Smooth muscle cell (in vitro differentiated cells): ENCODE measurements around the gene OR2F1. TPM values are rescaled to one million over a fixed set of nuclear protein-coding genes. Genes with fewer than 3 reads are reported as not detected.

Experiments
- DNase-seq: peaks from one replicate; lab custom pipeline; 2025; ENCODE audit not compliant: unreplicated experiment; lab: John Stamatoyannopoulos, UW
- H2AFZ ChIP-seq: fragments of 200-600 bp; sonication (generic); 2 replicates; pipeline ENCODE4 v1.6.0; 2016; ENCODE audit warnings: antibody characterized with exemption, low read depth, mild to moderate bottlenecking
- H3F3A ChIP-seq: fragments of 200-600 bp; sonication (generic); 2 replicates; pipeline ENCODE4 v1.6.0; 2017; ENCODE audit warnings: antibody characterized with exemption, low read depth
- H3K27ac ChIP-seq: fragments of 200-600 bp; sonication (generic); 2 replicates; pipeline ENCODE4 v1.5.1; 2016; ENCODE audit warnings: low read depth, mild to moderate bottlenecking
- H3K27me3 ChIP-seq: fragments of 200-600 bp; sonication (generic); 2 replicates; pipeline ENCODE4 v1.6.1; 2016; ENCODE audit warnings: low read depth, mild to moderate bottlenecking
- H3K36me3 ChIP-seq: fragments of 200-600 bp; sonication (generic); 2 replicates; pipeline ENCODE4 v1.5.1; 2016; ENCODE audit warnings: low read depth
- H3K4me1 ChIP-seq: fragments of 200-600 bp; sonication (generic); 2 replicates; pipeline ENCODE4 v1.5.1; 2016; ENCODE audit warnings: low read depth
- H3K4me2 ChIP-seq: fragments of 200-600 bp; sonication (generic); 2 replicates; pipeline ENCODE4 v1.6.0; 2016; ENCODE audit warnings: mild to moderate bottlenecking
- H3K4me3 ChIP-seq: fragments of 200-600 bp; sonication (generic); 2 replicates; pipeline ENCODE4 v1.5.1; 2016; ENCODE audit warnings: mild to moderate bottlenecking
- H3K79me2 ChIP-seq: fragments of 200-600 bp; sonication (generic); 2 replicates; pipeline ENCODE4 v1.6.0; 2016; ENCODE audit warnings: low read depth, mild to moderate bottlenecking
- H3K9ac ChIP-seq: fragments of 200-600 bp; sonication (generic); 2 replicates; pipeline ENCODE4 v1.6.0; 2016; ENCODE audit warnings: low read depth
- H3K9me3 ChIP-seq: fragments of 200-600 bp; sonication (generic); replicated peaks from 2 replicates; pipeline ENCODE4 v1.5.1; 2016; ENCODE audit warnings: low read depth
- H4K20me1 ChIP-seq: fragments of 200-600 bp; sonication (generic); 2 replicates; pipeline ENCODE4 v1.6.0; 2016; ENCODE audit warnings: low read depth
- CTCF ChIP-seq: fragments of 200-600 bp; sonication (generic); IDR thresholded peaks from 2 replicates; pipeline ENCODE4 v1.5.1; 2017; ENCODE audit warnings: borderline replicate concordance, mild to moderate bottlenecking, antibody characterized with exemption; ENCODE audit not compliant: insufficient read depth, poor library complexity, severe bottlenecking
- WGBS: methylation state at CpG from one replicate; pipeline ENCODE4 v1.1.7; 2016; ENCODE audit warnings: low lambda C conversion rate; 5-methylcytosine and 5-hydroxymethylcytosine counted together
- polyA plus RNA-seq: library from polyadenylated mRNA; unstranded; fragments of >200 nt; fragmentation: Nextera tagmentation; extraction: Ambion mirVana; gene quantifications from 2 replicates; pipeline ENCODE4 v1.2.1, GENCODE V29; 2016
- total RNA-seq: library from RNA; depleted of rRNA; stranded (reverse); fragments of >200 nt; gene quantifications from 2 replicates; pipeline ENCODE4 v1.2.3, GENCODE V29; 2014

The OR2F1 gene
- total and polyA plus RNA-seq, 2 experiments from 2014 or later, result not detected

GRCh38 chr7:143936087-143937009, 18.3 kb upstream of the OR2F1 start:
- H3K4me1 ChIP-seq, result peaks cover 4% of the 10 kb centered on the region
- WGBS, result 60% methylated on average over 4 of the region's 4 CpGs
- no peak for DNase-seq
- H2AFZ ChIP-seq, result peak overlapping the region; percentile 14
- no peaks in the 10 kb centered on the region for H4K20me1 ChIP-seq
- H3K27me3 ChIP-seq, result no peaks in the 10 kb centered on the region
- H3K4me3 ChIP-seq, result no peak overlapping the region
- no peaks in the 10 kb centered on the region for H3K9me3 ChIP-seq
- H3K36me3 ChIP-seq, result no peaks in the 10 kb centered on the region
- peak overlapping the region; percentile 98 for H3K27ac ChIP-seq
- no peak for TF ChIP-seq CTCF
- no peaks in the 10 kb centered on the region for H3K79me2 ChIP-seq
- peak overlapping the region; percentile 70 for H3K4me2 ChIP-seq
- peaks cover 6% of the 10 kb centered on the region for H3F3A ChIP-seq
- peak overlapping the region; percentile 79 for H3K9ac ChIP-seq

- H4K20me1 ChIP-seq, result no peaks in the 10 kb centered on the region
- H3F3A ChIP-seq, result peaks cover 6% of the 10 kb centered on the region
- no peaks in the 10 kb centered on the region for H3K27me3 ChIP-seq
- TF ChIP-seq CTCF, result no peak
- H3K9ac ChIP-seq, result no peak overlapping the region
- no peaks in the 10 kb centered on the region for H3K9me3 ChIP-seq
- peak overlapping the region; percentile 24 for H2AFZ ChIP-seq
- no peak overlapping the region for H3K4me3 ChIP-seq
- H3K79me2 ChIP-seq, result no peaks in the 10 kb centered on the region
- no peaks in the 10 kb centered on the region for H3K36me3 ChIP-seq
- no peak for DNase-seq
- 55% methylated on average over 5 of the region's 5 CpGs for WGBS
- peaks cover 4% of the 10 kb centered on the region for H3K4me1 ChIP-seq
- peak overlapping the region; percentile 70 for H3K27ac ChIP-seq
- no peak overlapping the region for H3K4me2 ChIP-seq
These were observed 16.0 kb upstream of the OR2F1 start for GRCh38 chr7:143938379-143939243.

GRCh38 chr7:143945423-143945822, 9.2 kb upstream of the OR2F1 start:
- Histone ChIP-seq H3F3A (no peaks in the 10 kb centered on the region), H3K36me3 (no peaks in the 10 kb centered on the region), H3K4me1 (no peaks in the 10 kb centered on the region), H3K4me3 (no peak overlapping the region), H3K4me2 (no peak overlapping the region), H3K27me3 (no peaks in the 10 kb centered on the region), H3K9ac (no peak overlapping the region), H3K79me2 (no peaks in the 10 kb centered on the region), H3K9me3 (no peaks in the 10 kb centered on the region), H4K20me1 (no peaks in the 10 kb centered on the region), H3K27ac (no peak overlapping the region), H2AFZ (no peak overlapping the region)
- DNase-seq, result no peak
- WGBS, result 97% methylated on average over 4 of the region's 4 CpGs
- no peak for TF ChIP-seq CTCF
